Hepatocyte (in vitro differentiated cells): ENCODE measurements around the gene ZNF33A.

ENCODE experiments used
- CTCF ChIP-seq: fragments of 200-600 bp; sonication (generic); IDR thresholded peaks from 2 replicates; pipeline ENCODE4 v1.5.1; 2016; ENCODE audit warnings: antibody characterized with exemption, mild to moderate bottlenecking; ENCODE audit not compliant: poor library complexity
- EZH2 ChIP-seq: fragments of 200-600 bp; sonication (generic); IDR thresholded peaks from 2 replicates; pipeline ENCODE4 v1.6.1; 2016; ENCODE audit warnings: antibody characterized with exemption, mild to moderate bottlenecking, borderline replicate concordance
- EZH2phosphoT487 ChIP-seq: fragments of 200-600 bp; sonication (generic); IDR thresholded peaks from one replicate; pipeline ENCODE4 v1.6.1; 2018; ENCODE audit warnings: antibody characterized with exemption, mild to moderate bottlenecking, low read depth, moderate library complexity; ENCODE audit not compliant: unreplicated experiment, severe bottlenecking

GRCh38 chr10:38045129-38045528 lies 34.7 kb downstream of the ZNF33A start:
- TF ChIP-seq CTCF (no peak), EZH2phosphoT487 (no peak), EZH2 (no peak)
